Adipocyte (in vitro differentiated cells): ENCODE results near the gene RMDN2.
A peak's percentile ranks its signal among the peaks of the same experiment; 100 is the strongest.

Experiments
- DNase-seq: peaks from one replicate; pipeline ENCODE4 v3.0.0-alpha.2; 2015; ENCODE audit warnings: low read depth
- H3K27me3 ChIP-seq: replicated peaks from 2 replicates; pipeline ENCODE4 v1.7.0; 2013; ENCODE audit warnings: mild to moderate bottlenecking, low read length, moderate library complexity; ENCODE audit not compliant: control insufficient read depth, insufficient read depth
- H3K36me3 ChIP-seq: 2 replicates; pipeline ENCODE4 v1.7.0; 2013; ENCODE audit warnings: low read length, mild to moderate bottlenecking, moderate library complexity; ENCODE audit not compliant: control insufficient read depth, insufficient read depth, severe bottlenecking
- H3K4me1 ChIP-seq: 2 replicates; pipeline ENCODE4 v1.7.0; 2013; ENCODE audit warnings: mild to moderate bottlenecking, low read length, moderate library complexity; ENCODE audit not compliant: control insufficient read depth, insufficient read depth
- H3K4me3 ChIP-seq: 2 replicates; pipeline ENCODE4 v1.7.0; 2013; ENCODE audit warnings: mild to moderate bottlenecking, low read length, moderate library complexity
- H3K9ac ChIP-seq: 2 replicates; pipeline ENCODE4 v1.7.0; 2013; ENCODE audit warnings: mild to moderate bottlenecking, low read length, moderate library complexity
- H3K9me3 ChIP-seq: 2 replicates; pipeline ENCODE4 v1.7.0; 2013; ENCODE audit warnings: mild to moderate bottlenecking, low read length, moderate library complexity; ENCODE audit not compliant: control insufficient read depth

Gene RMDN2

GRCh38 chr2:38056216-38056615, 131.1 kb downstream of the RMDN2 start:
- Histone ChIP-seq H3K9me3 (no peaks in the 10 kb centered on the region), H3K36me3 (no peaks in the 10 kb centered on the region), H3K27me3 (no peaks in the 10 kb centered on the region), H3K4me1 (no peaks in the 10 kb centered on the region), H3K9ac (no peak overlapping the region), H3K4me3 (no peak overlapping the region)
- no peak for DNase-seq

- Histone ChIP-seq H3K27me3 (no peaks in the 10 kb centered on the region), H3K4me1 (no peaks in the 10 kb centered on the region), H3K9me3 (no peaks in the 10 kb centered on the region), H3K4me3 (no peak overlapping the region), H3K36me3 (no peaks in the 10 kb centered on the region), H3K9ac (no peak overlapping the region)
- DNase-seq, result no peak
Observed at GRCh38 chr2:38057651-38058410, 132.7 kb downstream of the RMDN2 start.

GRCh38 chr2:38060236-38061018, 135.3 kb downstream of the RMDN2 start:
- Histone ChIP-seq H3K9ac (no peak overlapping the region), H3K4me1 (peaks cover 2% of the 10 kb centered on the region), H3K27me3 (no peaks in the 10 kb centered on the region), H3K4me3 (no peak overlapping the region), H3K36me3 (peaks cover 5% of the 10 kb centered on the region), H3K9me3 (no peaks in the 10 kb centered on the region)
- no peak for DNase-seq

GRCh38 chr2:38064801-38065501, 139.9 kb downstream of the RMDN2 start:
- no peak for DNase-seq
- peaks cover 34% of the 10 kb centered on the region for H3K4me1 ChIP-seq
- no peak overlapping the region for H3K9ac ChIP-seq
- H3K36me3 ChIP-seq, result peaks cover 27% of the 10 kb centered on the region
- H3K4me3 ChIP-seq, result no peak overlapping the region
- no peaks in the 10 kb centered on the region for H3K27me3 ChIP-seq
- no peaks in the 10 kb centered on the region for H3K9me3 ChIP-seq

GRCh38 chr2:38065502-38066135, 140.5 kb downstream of the RMDN2 start:
- Histone ChIP-seq H3K4me1 (peaks cover 36% of the 10 kb centered on the region), H3K27me3 (no peaks in the 10 kb centered on the region), H3K36me3 (peaks cover 33% of the 10 kb centered on the region), H3K9ac (no peak overlapping the region), H3K4me3 (peak overlapping the region; percentile 42), H3K9me3 (no peaks in the 10 kb centered on the region)
- no peak for DNase-seq

GRCh38 chr2:38066421-38067115, 141.5 kb downstream of the RMDN2 start:
- peaks cover 44% of the 10 kb centered on the region for H3K4me1 ChIP-seq
- peak overlapping the region; percentile 42 for H3K4me3 ChIP-seq
- no peak for DNase-seq
- H3K36me3 ChIP-seq, result peaks cover 39% of the 10 kb centered on the region
- H3K27me3 ChIP-seq, result no peaks in the 10 kb centered on the region
- peak overlapping the region; percentile 37 for H3K9ac ChIP-seq
- H3K9me3 ChIP-seq, result no peaks in the 10 kb centered on the region
